Measurements from ENCODE around the gene GPRASP2. TPM values are rescaled to one million over a fixed set of nuclear protein-coding genes. Genes with fewer than 3 reads are reported as not detected.

The GPRASP2 gene
- total and polyA plus RNA-seq, 9 of the 15 experiments (the other 6 are each of a cell fraction or from before 2014, with no cell fraction given) = 1.2 to 3.3 (median 2.1) TPM

DNA sequence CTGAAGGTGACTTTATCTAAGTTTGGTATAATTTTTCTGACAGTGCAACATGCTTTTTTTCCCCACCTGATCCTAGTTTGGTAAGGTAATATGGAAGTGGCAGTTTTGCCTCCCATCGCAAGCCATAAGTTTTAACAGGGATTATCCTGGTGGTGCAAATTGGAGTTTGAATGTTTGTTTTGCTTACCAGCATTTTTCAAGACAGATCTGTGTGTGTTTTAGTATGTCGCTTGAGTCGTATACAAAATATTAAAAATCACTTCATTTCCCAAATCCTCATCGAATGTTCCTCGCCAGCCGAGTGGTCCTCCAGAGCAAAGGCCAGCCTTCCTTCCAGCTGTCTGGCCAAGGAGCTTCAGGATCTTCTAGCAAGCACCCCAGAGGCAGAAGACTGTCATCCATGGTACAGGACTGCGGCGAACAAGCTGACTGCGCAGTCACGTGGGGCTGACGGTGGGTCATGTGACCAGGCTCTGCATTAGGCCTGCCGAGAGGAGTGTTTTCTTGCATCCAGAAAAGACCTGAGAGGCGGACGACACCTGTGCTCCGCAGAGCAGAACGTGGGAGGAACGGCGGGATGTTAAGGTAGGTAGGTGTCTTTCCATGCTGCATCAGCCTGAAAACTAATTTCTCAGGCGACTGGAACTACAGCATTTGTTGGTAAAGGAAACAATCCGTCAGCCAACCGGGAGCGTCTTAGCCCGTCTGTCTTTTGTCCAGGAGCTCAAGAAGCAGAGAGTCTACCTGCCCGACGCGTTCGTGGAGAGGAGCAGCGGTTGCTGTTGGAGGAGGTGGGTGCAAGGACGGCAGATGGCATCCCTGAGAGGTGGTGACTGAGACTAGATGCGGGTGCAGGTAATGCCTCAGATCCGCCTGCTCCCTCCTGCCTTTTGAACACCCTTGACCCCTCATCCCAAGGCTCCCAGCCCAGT lies 8.3 kb downstream of the GPRASP2 start, which contains the start of gene GPRASP3 (continued):
- TF ChIP-seq STAT5B (CRISPR knock-in tag; IDR thresholded peaks at IDR 0.05) = no peak
- TF ChIP-seq CXXC5 (CRISPR knock-in tag; IDR thresholded peaks at IDR 0.05) = peak; percentile 50; the same call in 1 of the 2 replicates
- TF ChIP-seq ZZZ3 (IDR thresholded peaks at IDR 0.05) = no peak
- no peak for TF ChIP-seq ZNF274 (IDR thresholded peaks at IDR 0.05; ENCODE audit: borderline replicate concordance, low read depth, low read length)
- TF ChIP-seq, protein P1, sequence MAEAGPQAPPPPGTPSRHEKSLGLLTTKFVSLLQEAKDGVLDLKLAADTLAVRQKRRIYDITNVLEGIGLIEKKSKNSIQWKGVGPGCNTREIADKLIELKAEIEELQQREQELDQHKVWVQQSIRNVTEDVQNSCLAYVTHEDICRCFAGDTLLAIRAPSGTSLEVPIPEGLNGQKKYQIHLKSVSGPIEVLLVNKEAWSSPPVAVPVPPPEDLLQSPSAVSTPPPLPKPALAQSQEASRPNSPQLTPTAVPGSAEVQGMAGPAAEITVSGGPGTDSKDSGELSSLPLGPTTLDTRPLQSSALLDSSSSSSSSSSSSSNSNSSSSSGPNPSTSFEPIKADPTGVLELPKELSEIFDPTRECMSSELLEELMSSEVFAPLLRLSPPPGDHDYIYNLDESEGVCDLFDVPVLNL (CRISPR knock-in tag; IDR thresholded peaks at IDR 0.05; ENCODE audit: low read depth) = no peak
- TF ChIP-seq SRSF9 (IDR thresholded peaks at IDR 0.05; ENCODE audit: borderline replicate concordance, low read depth, low read length) = no peak
- no peak for TF ChIP-seq MTF1 (CRISPR knock-in tag; IDR thresholded peaks at IDR 0.05; ENCODE audit: borderline replicate concordance)
- TF ChIP-seq C11orf30 (IDR thresholded peaks at IDR 0.05; ENCODE audit: low read depth) = peak; percentile 93
- 0 out of 2 replicates have a peak, but pooled peaks have one; percentile 30 for TF ChIP-seq POLR2G (IDR thresholded peaks at IDR 0.05; ENCODE audit: low read depth, low read length)
- TF ChIP-seq, protein P2, sequence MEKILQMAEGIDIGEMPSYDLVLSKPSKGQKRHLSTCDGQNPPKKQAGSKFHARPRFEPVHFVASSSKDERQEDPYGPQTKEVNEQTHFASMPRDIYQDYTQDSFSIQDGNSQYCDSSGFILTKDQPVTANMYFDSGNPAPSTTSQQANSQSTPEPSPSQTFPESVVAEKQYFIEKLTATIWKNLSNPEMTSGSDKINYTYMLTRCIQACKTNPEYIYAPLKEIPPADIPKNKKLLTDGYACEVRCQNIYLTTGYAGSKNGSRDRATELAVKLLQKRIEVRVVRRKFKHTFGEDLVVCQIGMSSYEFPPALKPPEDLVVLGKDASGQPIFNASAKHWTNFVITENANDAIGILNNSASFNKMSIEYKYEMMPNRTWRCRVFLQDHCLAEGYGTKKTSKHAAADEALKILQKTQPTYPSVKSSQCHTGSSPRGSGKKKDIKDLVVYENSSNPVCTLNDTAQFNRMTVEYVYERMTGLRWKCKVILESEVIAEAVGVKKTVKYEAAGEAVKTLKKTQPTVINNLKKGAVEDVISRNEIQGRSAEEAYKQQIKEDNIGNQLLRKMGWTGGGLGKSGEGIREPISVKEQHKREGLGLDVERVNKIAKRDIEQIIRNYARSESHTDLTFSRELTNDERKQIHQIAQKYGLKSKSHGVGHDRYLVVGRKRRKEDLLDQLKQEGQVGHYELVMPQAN (IDR thresholded peaks at IDR 0.05; ENCODE audit: borderline replicate concordance) = peak; percentile 57; the same call in 1 of the 2 replicates
- peak; percentile 37 to 72; a peak in 3 of 4 replicates for TF ChIP-seq FOXK2 (conservative IDR thresholded peaks at IDR 0.05 in 1 of 2, IDR thresholded peaks at IDR 0.05 in 1 of 2; ENCODE audit: low read depth in 2 of 2)
- TF ChIP-seq KLF6 (CRISPR knock-in tag; IDR thresholded peaks at IDR 0.05; ENCODE audit: borderline replicate concordance) = no peak
- no peak for TF ChIP-seq NCOA2 (IDR thresholded peaks at IDR 0.05; ENCODE audit: partially characterized antibody in 2 of 2)
- TF ChIP-seq U2AF1 (optimal IDR thresholded peaks at IDR 0.05; ENCODE audit: low read depth, low read length) = no peak
- 0 out of 2 replicates have a peak, but pooled peaks have one; percentile 31 for TF ChIP-seq FOSL1 (tag; conservative IDR thresholded peaks at IDR 0.05)
- peak; percentile 35 for TF ChIP-seq TAF9B (IDR thresholded peaks at IDR 0.05; ENCODE audit: partially characterized antibody)
- peak; percentile 93 for TF ChIP-seq CBFA2T2 (conservative IDR thresholded peaks at IDR 0.05)
- TF ChIP-seq CREM (IDR thresholded peaks at IDR 0.05; ENCODE audit: low read depth) = peak; percentile 45; the same call in 1 of the 2 replicates
- TF ChIP-seq, protein P3, sequence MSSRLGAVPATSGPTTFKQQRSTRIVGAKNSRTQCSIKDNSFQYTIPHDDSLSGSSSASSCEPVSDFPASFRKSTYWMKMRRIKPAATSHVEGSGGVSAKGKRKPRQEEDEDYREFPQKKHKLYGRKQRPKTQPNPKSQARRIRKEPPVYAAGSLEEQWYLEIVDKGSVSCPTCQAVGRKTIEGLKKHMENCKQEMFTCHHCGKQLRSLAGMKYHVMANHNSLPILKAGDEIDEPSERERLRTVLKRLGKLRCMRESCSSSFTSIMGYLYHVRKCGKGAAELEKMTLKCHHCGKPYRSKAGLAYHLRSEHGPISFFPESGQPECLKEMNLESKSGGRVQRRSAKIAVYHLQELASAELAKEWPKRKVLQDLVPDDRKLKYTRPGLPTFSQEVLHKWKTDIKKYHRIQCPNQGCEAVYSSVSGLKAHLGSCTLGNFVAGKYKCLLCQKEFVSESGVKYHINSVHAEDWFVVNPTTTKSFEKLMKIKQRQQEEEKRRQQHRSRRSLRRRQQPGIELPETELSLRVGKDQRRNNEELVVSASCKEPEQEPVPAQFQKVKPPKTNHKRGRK (tag; IDR thresholded peaks at IDR 0.05) = no peak
- TF ChIP-seq POLR2AphosphoS2 (IDR thresholded peaks at IDR 0.05; ENCODE audit: low read length) = no peak
- TF ChIP-seq ZNF699 (CRISPR knock-in tag; IDR thresholded peaks at IDR 0.05; ENCODE audit: insufficient replicate concordance) = no peak
- TF ChIP-seq MAFG (tag; conservative IDR thresholded peaks at IDR 0.05) = peak; percentile 48
- TF ChIP-seq GTF2F1 (IDR thresholded peaks at IDR 0.05; ENCODE audit: low read depth, low read length) = no peak
